ENCODE measurements around the gene PCDHGA1.

DNA sequence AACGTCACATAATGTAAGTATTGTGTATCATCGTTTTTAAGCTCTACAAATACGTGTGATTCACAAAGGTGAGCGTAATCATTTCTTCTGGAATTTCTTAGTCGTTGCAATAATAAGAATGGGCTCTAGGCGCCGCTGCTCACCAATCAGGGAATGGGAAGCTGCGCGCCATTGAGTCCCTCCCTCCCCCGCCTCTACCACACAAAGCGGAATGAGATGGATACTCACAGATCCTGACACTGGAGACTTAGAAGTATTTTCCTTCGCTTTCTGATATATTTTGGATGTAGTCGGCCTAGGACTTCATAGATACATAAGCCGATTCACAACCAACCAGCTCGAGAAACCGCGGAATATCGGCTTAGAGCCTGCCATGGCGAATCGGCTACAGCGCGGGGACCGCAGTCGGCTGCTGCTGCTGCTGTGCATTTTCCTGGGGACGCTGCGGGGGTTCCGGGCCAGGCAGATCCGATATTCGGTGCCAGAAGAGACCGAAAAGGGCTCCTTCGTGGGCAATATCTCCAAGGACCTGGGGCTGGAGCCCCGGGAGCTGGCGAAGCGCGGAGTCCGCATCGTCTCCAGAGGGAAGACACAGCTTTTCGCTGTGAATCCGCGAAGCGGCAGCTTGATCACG is 90.7 kb downstream of the PCDHGA1 start, which contains the start of gene PCDHGA11:
- TF ChIP-seq, protein P1, sequence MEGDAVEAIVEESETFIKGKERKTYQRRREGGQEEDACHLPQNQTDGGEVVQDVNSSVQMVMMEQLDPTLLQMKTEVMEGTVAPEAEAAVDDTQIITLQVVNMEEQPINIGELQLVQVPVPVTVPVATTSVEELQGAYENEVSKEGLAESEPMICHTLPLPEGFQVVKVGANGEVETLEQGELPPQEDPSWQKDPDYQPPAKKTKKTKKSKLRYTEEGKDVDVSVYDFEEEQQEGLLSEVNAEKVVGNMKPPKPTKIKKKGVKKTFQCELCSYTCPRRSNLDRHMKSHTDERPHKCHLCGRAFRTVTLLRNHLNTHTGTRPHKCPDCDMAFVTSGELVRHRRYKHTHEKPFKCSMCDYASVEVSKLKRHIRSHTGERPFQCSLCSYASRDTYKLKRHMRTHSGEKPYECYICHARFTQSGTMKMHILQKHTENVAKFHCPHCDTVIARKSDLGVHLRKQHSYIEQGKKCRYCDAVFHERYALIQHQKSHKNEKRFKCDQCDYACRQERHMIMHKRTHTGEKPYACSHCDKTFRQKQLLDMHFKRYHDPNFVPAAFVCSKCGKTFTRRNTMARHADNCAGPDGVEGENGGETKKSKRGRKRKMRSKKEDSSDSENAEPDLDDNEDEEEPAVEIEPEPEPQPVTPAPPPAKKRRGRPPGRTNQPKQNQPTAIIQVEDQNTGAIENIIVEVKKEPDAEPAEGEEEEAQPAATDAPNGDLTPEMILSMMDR (IDR thresholded peaks at IDR 0.05; ENCODE audit: poor library complexity), result peak; percentile 32
- no peak for TF ChIP-seq EZH2phosphoT487 (IDR thresholded peaks at IDR 0.05; ENCODE audit: low read depth, severe bottlenecking, unreplicated experiment)
- no peak for TF ChIP-seq EZH2 (IDR thresholded peaks at IDR 0.05; ENCODE audit: borderline replicate concordance)

All from hepatocyte (in vitro differentiated cells).